ENCODE results near the gene SSTR3.
A peak's percentile ranks its signal among the peaks of the same experiment; 100 is the strongest.

Gene SSTR3

DNA sequence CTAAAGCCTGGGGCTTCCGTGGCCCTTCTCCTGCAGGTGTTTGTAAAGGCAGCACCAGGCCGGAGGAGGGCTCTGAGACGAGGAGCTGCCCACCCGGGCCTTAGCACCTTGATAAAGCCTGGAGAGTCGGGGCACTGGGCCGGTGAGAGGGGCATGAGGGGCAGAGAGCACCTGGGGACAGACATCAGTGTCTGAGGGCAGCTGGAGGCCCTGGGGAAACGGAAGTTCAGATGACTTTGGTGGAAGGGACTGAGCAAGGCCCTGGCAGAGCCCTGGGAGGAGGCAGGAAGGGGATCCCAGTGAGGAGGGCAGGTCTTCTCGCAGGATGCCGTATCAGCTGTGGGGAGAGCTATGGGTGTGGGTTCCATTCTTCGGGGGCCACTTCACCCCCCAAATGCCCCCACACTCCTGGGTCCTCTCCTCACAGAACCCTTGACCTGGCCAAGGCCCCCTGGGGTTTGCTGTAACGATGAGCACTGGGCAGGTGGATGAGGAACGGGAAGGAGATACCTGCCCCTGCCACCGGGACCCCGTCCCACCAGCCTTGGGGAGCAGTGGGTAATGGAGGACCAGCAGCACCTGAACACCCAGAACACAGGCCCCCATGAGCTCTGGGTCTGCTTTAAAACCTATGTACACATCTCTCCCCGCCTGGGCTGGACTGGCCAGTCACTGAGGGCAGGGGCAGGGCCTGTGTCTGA is 31.6 kb downstream of the SSTR3 start:
- no peak for TF ChIP-seq CTCF (IDR thresholded peaks at IDR 0.05; ENCODE audit: unreplicated experiment in 3 of 3)
- peaks cover 6% of the 10 kb centered on the region for H3K36me3 Mint-ChIP-seq (ENCODE audit: low read depth)
- no peaks in the 10 kb centered on the region for H3K9me3 Mint-ChIP-seq
- peaks cover 68% of the 10 kb centered on the region for H3K4me1 Mint-ChIP-seq
- peak overlapping the region in 1 of 3 experiments; percentile 51 for H3K27ac Mint-ChIP-seq
- H3K4me3 Mint-ChIP-seq: no peak overlapping the region
- peaks cover 4% of the 10 kb centered on the region for H3K27me3 Mint-ChIP-seq (ENCODE audit: low read depth)

- Mint-ChIP-seq H3K36me3 (ENCODE audit: low read depth) (peaks cover 6% of the 10 kb centered on the region), H3K4me3 (no peak overlapping the region), H3K9me3 (no peaks in the 10 kb centered on the region), H3K4me1 (peaks cover 70% of the 10 kb centered on the region), H3K27me3 (ENCODE audit: low read depth) (peaks cover 4% of the 10 kb centered on the region), H3K27ac (peak overlapping the region in 2 of 3 experiments; percentile 86 to 94)
- no peak for TF ChIP-seq CTCF (IDR thresholded peaks at IDR 0.05; ENCODE audit: unreplicated experiment in 3 of 3)
These were observed 32.5 kb downstream of the SSTR3 start for GRCh38 chr22:37179622-37180420.

DNA sequence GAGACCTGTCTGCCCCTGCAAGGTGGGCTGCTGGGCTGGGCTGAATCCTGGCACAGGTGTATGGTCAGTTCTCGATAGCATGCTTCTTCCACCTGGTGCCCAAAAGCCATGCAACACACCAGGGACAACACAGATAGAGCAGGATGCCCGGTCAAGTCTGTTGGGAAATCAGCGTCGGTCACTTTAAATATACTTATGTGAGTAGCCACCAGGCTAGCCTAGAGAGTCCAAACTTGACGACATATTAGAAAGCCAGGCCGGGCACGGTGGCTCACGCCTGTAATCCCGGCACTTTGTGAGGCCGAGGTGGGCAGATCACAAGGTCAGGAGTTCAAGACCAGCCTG is 33.2 kb downstream of the SSTR3 start:
- peak overlapping the region; percentile 81 to 94 (median 86) for H3K27ac Mint-ChIP-seq
- no peak for TF ChIP-seq CTCF (IDR thresholded peaks at IDR 0.05; ENCODE audit: unreplicated experiment in 3 of 3)
- H3K4me1 Mint-ChIP-seq: peaks cover 77% of the 10 kb centered on the region
- H3K36me3 Mint-ChIP-seq (ENCODE audit: low read depth): peaks cover 6% of the 10 kb centered on the region
- peaks cover 4% of the 10 kb centered on the region for H3K27me3 Mint-ChIP-seq (ENCODE audit: low read depth)
- H3K4me3 Mint-ChIP-seq: peak overlapping the region in 1 of 3 experiments; percentile 35
- no peaks in the 10 kb centered on the region for H3K9me3 Mint-ChIP-seq

DNA sequence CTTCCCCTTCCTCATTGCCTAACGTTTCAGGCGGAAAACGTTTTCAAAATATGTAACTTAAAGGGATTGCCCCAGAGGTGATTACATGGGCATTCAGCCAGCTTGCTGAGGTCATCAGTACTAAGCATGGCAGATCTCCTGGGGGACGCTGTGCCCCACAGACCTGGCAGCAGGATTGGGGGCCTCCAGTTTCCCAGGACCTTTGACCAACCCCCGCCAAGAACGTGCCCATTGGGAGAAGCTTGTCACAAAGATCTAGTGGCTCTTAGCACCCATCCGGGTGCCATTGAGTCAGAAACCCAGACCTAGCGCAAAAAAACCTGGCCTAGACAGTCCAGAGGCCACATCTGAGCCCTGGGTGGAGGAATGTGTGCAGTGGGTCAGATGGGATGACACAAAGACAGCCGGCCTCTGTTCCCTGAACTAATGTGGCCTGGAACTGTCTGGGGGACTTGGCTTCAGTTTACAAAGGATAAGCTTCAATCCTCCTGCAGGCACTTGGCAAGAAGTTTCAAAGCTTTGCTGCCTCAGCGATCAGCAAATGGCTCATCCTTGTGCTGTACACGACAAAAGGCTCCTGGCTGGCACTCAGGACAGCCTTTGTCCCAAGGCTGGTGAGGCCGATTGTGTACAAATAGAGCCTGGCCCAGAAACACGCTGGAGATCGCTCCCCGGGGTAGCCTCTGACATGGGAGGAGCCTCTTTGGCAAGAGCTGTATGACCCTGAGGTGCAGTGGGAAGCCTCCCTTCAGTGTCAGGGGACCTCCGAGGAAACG is 33.7 kb downstream of the SSTR3 start:
- Mint-ChIP-seq H3K4me1 (peaks cover 73% of the 10 kb centered on the region), H3K4me3 (peak overlapping the region in 2 of 3 experiments; percentile 4 to 35), H3K9me3 (no peaks in the 10 kb centered on the region), H3K27me3 (ENCODE audit: low read depth) (peaks cover 4% of the 10 kb centered on the region), H3K36me3 (ENCODE audit: low read depth) (peaks cover 6% of the 10 kb centered on the region), H3K27ac (peak overlapping the region; percentile 81 to 94 (median 86))
- TF ChIP-seq CTCF (IDR thresholded peaks at IDR 0.05; ENCODE audit: unreplicated experiment in 3 of 3): no peak

DNA sequence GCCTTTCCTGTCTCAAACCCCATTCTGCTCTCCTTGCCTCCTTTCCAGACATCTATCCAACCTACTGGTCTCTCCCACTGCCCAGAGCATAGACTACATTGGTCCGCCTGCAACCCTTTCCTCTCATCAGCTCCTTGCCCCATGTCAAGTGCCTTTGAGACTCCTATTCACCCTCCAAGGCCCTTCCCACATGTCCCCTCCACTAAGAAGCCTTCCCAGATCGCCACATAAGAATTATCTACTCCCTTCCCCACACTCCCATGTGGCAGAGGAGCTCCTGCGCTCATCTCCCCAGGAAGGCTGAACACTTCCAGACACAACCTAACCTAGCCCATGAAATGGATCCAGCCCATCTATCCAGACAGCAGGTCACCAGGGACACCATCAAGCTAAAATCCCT is 34.5 kb downstream of the SSTR3 start:
- peaks cover 69% of the 10 kb centered on the region for H3K4me1 Mint-ChIP-seq
- peaks cover 4% of the 10 kb centered on the region for H3K27me3 Mint-ChIP-seq (ENCODE audit: low read depth)
- H3K36me3 Mint-ChIP-seq (ENCODE audit: low read depth): peaks cover 6% of the 10 kb centered on the region
- H3K4me3 Mint-ChIP-seq: peak overlapping the region in 2 of 3 experiments; percentile 4 to 21
- no peak for TF ChIP-seq CTCF (IDR thresholded peaks at IDR 0.05; ENCODE audit: unreplicated experiment in 3 of 3)
- H3K27ac Mint-ChIP-seq: peak overlapping the region; percentile 81 to 94 (median 86)
- no peaks in the 10 kb centered on the region for H3K9me3 Mint-ChIP-seq

All from nephron (organoid).